Measurements from ENCODE around the gene MCC. TPM values are rescaled to one million over a fixed set of nuclear protein-coding genes. Genes with fewer than 3 reads are reported as not detected.

MCC gene
- total RNA-seq, 1 experiment from 2014 or later, result 7.6 TPM

- no peak overlapping the region for H3K9ac ChIP-seq (ENCODE audit: extremely low read depth, insufficient read length, low read length)
- Mint-ChIP-seq H3K4me3 (no peak overlapping the region), H3K9me3 (no peaks in the 10 kb centered on the region), H3K27ac (peak overlapping the region in 1 of 3 experiments; percentile 85; a peak in 1 of 7 replicates), H3K27me3 (ENCODE audit: low read depth) (no peaks in the 10 kb centered on the region), H3K36me3 (ENCODE audit: insufficient read depth in 1 of 3, low read depth in 3 of 3) (peaks cover 0 to 8% (median 2%) of the 10 kb centered on the region in 3 experiments; a peak in 3 of 7 replicates), H3K4me1 (peaks cover 13 to 15% of the 10 kb centered on the region in 2 experiments)
- H3K79me1 ChIP-seq (ENCODE audit: insufficient read depth, low read depth, low read length, poor library complexity, severe bottlenecking), result no peaks in the 10 kb centered on the region
- no peaks in the 10 kb centered on the region for H3K79me2 ChIP-seq (ENCODE audit: insufficient read depth, low read length)
- no peak overlapping the region for H4K8ac ChIP-seq (replicated peaks; ENCODE audit: insufficient read length, low read depth, low read length)
- no peak overlapping the region for H4K91ac ChIP-seq (ENCODE audit: insufficient read length, low read depth, low read length)
- no peaks in the 10 kb centered on the region for H3K27me3 ChIP-seq (ENCODE audit: insufficient read depth, low read length)
- no peaks in the 10 kb centered on the region for H4K20me1 ChIP-seq (ENCODE audit: control insufficient read depth, insufficient read depth, insufficient read length)
- H4K5ac ChIP-seq (ENCODE audit: insufficient read length, low read depth, low read length), result no peak overlapping the region
- no peak for TF ChIP-seq CTCF (conservative IDR thresholded peaks at IDR 0.05)
- no peaks in the 10 kb centered on the region; the same call in 1 of the 2 replicates for H3K4me1 ChIP-seq (ENCODE audit: insufficient read depth, low read length)
- H3K23me2 ChIP-seq (ENCODE audit: insufficient read length, low read depth, low read length, poor library complexity, severe bottlenecking), result no peaks in the 10 kb centered on the region
- no peak overlapping the region for H3T11ph ChIP-seq (ENCODE audit: low read length)
- no peak overlapping the region for H2BK5ac ChIP-seq (ENCODE audit: insufficient read length, low read length)
- H3K23ac ChIP-seq (ENCODE audit: insufficient read length, low read depth, low read length), result no peak overlapping the region
- H2BK120ac ChIP-seq (ENCODE audit: low read depth, low read length, poor library complexity, severe bottlenecking), result no peak overlapping the region
- no peak overlapping the region for H2BK15ac ChIP-seq (ENCODE audit: low read depth, low read length)
- no peak overlapping the region for H3K4me2 ChIP-seq (ENCODE audit: insufficient read depth, insufficient read length, low read length)
- H3K9me3 ChIP-seq (ENCODE audit: control insufficient read depth, low read depth, low read length), result no peaks in the 10 kb centered on the region
- DNase-seq, result peak; percentile 1
- H2BK12ac ChIP-seq (ENCODE audit: insufficient read length, low read depth, low read length), result no peak overlapping the region
- no peak overlapping the region for H2AFZ ChIP-seq (ENCODE audit: low read length)
- H3K14ac ChIP-seq (ENCODE audit: insufficient read depth, low read length), result no peak overlapping the region
- no peak overlapping the region for H3K56ac ChIP-seq (ENCODE audit: insufficient read length, low read depth, low read length)
- no peak overlapping the region for H3K4ac ChIP-seq (ENCODE audit: low read depth, low read length)
- H2AK5ac ChIP-seq (ENCODE audit: insufficient read length, low read length), result no peak overlapping the region
- no peak overlapping the region for H3K18ac ChIP-seq (ENCODE audit: insufficient read length, low read depth, low read length)
- WGBS (ENCODE audit: extremely low coverage, insufficient read length, low lambda C conversion rate), result no CpG with 5 or more reads among the region's 4 CpGs
- H3K27ac ChIP-seq (ENCODE audit: insufficient read length, low read depth, low read length), result no peak overlapping the region
- H2BK20ac ChIP-seq (ENCODE audit: low read depth, low read length, poor library complexity, severe bottlenecking), result no peak overlapping the region
These were observed 427.7 kb downstream of the MCC start for GRCh38 chr5:113060408-113061025.

All from H9 (cell line).